ENCODE data around the gene UPK2. TPM values are rescaled to one million over a fixed set of nuclear protein-coding genes. Genes with fewer than 3 reads are reported as not detected.
"Not testable (repeated sequence)": the region's sequence is repeated elsewhere in the genome, so short reads cannot be mapped to it uniquely, and the experiment has no call there.

The UPK2 gene
- polyA plus RNA-seq, 5 donors: 1.9 to 3.8 (median 3.4) TPM

- no peak for DNase-seq
These were observed 24.2 kb downstream of the UPK2 start for GRCh38 chr11:118980191-118980881.

GRCh38 chr11:118984337-118984736 is 28.2 kb downstream of the UPK2 start:
- DNase-seq: not testable (repeated sequence)

- DNase-seq: no peak
These were observed 28.7 kb downstream of the UPK2 start for GRCh38 chr11:118984825-118985224.

DNA sequence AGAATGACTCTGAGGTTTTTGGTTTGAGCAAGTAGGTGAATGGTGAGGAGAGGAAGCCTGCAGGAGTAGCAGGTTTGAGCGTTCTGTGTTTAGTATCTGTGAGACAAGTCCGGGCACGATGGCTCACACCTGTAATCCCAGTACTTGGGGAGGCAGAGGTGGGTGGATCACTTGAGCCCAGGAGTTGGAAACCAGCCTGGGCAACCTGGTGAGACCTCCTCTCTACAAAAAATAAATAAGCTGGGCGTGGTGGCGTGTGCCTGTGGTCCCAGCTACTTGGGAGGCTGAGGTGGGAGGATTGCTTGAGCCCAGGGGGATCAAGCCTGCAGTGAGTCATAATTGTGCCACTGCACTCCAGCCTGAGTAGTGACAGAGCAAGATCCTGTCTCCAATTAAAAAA is 32.2 kb downstream of the UPK2 start:
- DNase-seq: no peak

DNA sequence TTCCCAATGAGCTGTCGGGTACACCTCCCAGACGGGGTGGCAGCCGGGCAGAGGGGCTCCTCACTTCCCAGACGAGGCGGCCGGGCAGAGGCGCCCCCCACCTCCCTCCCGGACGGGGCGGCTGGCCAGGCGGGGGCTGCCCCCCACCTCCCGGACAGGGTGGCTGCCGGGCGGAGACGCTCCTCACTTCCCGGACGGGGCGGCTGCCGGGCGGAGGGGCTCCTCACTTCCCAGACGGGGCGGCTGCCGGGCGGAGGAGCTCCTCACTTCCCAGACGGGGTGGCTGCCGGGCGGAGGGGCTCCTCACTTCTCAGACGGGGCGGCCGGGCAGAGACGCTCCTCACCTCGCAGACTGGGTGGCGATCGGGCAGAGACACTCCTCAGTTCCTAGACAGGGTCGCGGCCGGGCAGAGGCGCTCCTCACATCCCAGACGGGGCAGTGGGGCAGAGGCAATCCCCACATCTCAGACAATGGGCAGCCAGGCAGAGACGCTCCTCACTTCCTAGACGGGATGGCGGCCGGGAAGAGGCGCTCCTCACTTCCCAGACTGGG is 35.5 kb downstream of the UPK2 start:
- DNase-seq: not testable (repeated sequence)

- peak in 1 of 2 donors; percentile 10 for DNase-seq
These were observed 41.0 kb downstream of the UPK2 start for GRCh38 chr11:118996926-118997626.

DNA sequence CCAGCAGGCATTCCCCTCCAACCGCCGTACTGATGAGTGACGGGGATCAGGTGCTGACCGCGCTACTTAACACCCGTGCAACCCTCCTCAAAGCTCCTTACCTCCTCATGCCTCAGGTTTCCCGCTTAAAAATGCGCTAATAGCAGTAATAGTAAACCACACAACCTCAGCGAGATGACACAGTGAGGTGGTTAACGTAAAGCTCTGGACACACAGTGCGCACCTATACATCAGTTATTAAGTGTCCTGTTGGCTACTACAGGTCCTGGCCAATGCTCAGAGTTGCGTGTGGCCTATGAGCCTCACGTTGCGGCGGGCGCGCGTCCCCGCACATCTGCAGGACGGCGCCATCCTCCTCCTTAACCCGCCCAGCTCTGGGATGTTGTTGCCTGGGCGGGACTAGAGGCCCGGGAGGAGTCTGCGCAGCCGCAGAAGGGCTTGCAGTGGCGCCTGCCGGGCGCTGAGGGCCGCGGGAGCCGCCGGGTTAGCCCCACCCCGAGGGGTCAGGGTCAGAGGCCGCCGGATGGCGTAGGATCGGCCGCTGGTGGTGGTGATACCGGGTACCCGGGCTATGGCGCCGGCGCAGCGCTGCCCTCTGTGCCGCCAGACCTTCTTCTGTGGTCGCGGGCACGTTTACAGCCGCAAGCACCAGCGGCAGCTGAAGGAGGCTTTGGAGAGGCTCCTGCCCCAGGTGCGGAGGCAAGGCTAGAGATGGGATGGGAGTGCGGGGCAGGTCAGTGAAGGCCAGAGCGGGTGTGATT is 41.7 kb downstream of the UPK2 start, which contains the start of gene CENATAC:
Gene CENATAC, plus strand, starts transcription at position 512 of the 761 bp plus-strand sequence. Its CDS starts 60 bp downstream, at position 572.
- DNase-seq: peak; percentile 88 to 89

GRCh38 chr11:118998388-118998717 is 42.3 kb downstream of the UPK2 start:
- no peak for DNase-seq

DNA sequence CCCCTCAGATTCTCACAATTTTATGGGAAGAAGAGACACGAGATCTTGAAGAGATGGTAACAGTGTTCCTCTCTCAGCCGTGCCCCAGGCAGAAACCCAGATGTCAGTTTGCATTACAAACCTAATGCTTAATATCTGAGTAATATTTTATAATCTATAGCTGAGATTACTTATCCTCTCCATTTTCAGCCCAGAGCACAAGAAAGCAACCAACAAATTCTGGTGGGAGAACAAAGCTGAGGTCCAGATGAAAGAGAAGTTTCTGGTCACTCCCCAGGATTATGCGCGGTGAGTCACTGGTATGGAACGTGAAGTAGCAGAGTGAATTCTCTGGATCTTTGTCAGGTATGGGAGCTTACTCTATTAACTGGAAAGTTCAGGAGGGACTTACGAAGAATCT is 42.7 kb downstream of the UPK2 start:
- no peak for DNase-seq

DNA sequence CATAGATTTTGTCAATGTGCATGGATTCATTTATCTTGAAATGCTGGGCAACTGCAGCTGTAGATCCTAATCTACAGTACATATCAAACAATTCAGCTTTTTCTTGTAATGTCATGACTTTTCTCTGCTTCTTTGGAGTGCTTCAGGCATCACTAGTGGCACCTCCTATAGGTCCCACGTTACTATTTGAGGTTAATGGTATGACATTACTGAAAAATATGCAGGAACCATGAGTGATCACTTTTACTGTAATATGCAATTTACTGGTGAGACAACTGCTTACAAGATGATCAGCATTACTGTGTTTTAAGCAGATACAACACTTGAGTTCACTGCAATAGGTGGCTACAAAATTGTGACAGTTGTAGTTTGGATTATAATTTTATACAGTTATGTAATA is 44.8 kb downstream of the UPK2 start:
- no peak for DNase-seq

DNA sequence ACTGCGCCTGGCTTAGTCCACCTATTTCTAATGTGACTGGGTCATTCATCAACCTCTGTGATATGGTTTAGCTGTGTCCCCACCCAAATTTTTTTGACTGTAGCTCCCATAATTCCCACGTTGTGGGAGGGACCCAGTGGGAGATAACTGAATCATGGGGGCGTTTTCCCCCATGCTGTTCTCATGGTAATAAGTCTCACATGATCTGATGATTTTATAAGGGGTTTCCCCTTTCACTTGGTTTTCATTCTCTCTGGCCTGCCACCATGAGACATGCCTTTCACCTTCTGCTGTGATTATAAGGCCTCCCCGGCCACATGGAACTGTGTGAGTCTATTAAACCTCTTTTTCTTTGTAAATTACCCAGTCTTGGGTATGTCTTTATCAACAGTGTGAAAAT is 50.6 kb downstream of the UPK2 start:
- DNase-seq: no peak

Other genes starting within 250 kb of the UPK2 start
- 100 to 1,000 TPM in 4 of 5 donors, 10 to 100 TPM in 1; 96.5 to 140 (median 127) TPM for gene DDX6, start 165.1 kb upstream of the UPK2 start, polyA plus RNA-seq (ENCODE audit: insufficient read depth in 1 of 5, insufficient read length in 5 of 5, low replicate concordance in 1 of 5)
- not detected for gene CXCR5, start 72.4 kb upstream of the UPK2 start, polyA plus RNA-seq (ENCODE audit: insufficient read depth in 1 of 5, insufficient read length in 5 of 5, low replicate concordance in 1 of 5)
- 10 to 100 TPM; 27.4 to 65.1 (median 52.0) TPM for gene BCL9L, start 30.4 kb upstream of the UPK2 start, polyA plus RNA-seq (ENCODE audit: insufficient read depth in 1 of 5, insufficient read length in 5 of 5, low replicate concordance in 1 of 5)
- under 1 TPM in 2 of 5 donors, not detected in 3; 0.10 to 0.27 TPM for gene FOXR1, start 15.5 kb downstream of the UPK2 start, polyA plus RNA-seq (ENCODE audit: insufficient read depth in 1 of 5, insufficient read length in 5 of 5, low replicate concordance in 1 of 5)
- gene CENATAC, start 41.8 kb downstream of the UPK2 start, polyA plus RNA-seq (ENCODE audit: insufficient read depth in 1 of 5, insufficient read length in 5 of 5, low replicate concordance in 1 of 5): 10 to 100 TPM; 31.7 to 44.6 (median 38.3) TPM
- gene RPS25, start 62.0 kb downstream of the UPK2 start, polyA plus RNA-seq (ENCODE audit: insufficient read depth in 1 of 5, insufficient read length in 5 of 5, low replicate concordance in 1 of 5): 1,000 to 10,000 TPM; 1,442 to 1,768 (median 1,521) TPM
- 10 to 100 TPM; 67.9 to 96.9 (median 72.4) TPM for gene TRAPPC4, start 62.5 kb downstream of the UPK2 start, polyA plus RNA-seq (ENCODE audit: insufficient read depth in 1 of 5, insufficient read length in 5 of 5, low replicate concordance in 1 of 5)
- gene SLC37A4, start 74.6 kb downstream of the UPK2 start, polyA plus RNA-seq (ENCODE audit: insufficient read depth in 1 of 5, insufficient read length in 5 of 5, low replicate concordance in 1 of 5): 10 to 100 TPM; 23.1 to 30.1 (median 24.3) TPM
- gene HYOU1, start 100.9 kb downstream of the UPK2 start, polyA plus RNA-seq (ENCODE audit: insufficient read depth in 1 of 5, insufficient read length in 5 of 5, low replicate concordance in 1 of 5): 10 to 100 TPM; 62.2 to 92.3 (median 70.6) TPM
- 10 to 100 TPM; 49.5 to 61.1 (median 54.0) TPM for gene VPS11, start 111.5 kb downstream of the UPK2 start, polyA plus RNA-seq (ENCODE audit: insufficient read depth in 1 of 5, insufficient read length in 5 of 5, low replicate concordance in 1 of 5)
- gene HMBS, start 128.6 kb downstream of the UPK2 start, polyA plus RNA-seq (ENCODE audit: insufficient read depth in 1 of 5, insufficient read length in 5 of 5, low replicate concordance in 1 of 5): 10 to 100 TPM; 21.9 to 33.8 (median 25.8) TPM
- gene DPAGT1, start 145.6 kb downstream of the UPK2 start, polyA plus RNA-seq (ENCODE audit: insufficient read depth in 1 of 5, insufficient read length in 5 of 5, low replicate concordance in 1 of 5): 10 to 100 TPM; 45.2 to 54.4 (median 51.1) TPM
- gene C2CD2L, start 151.0 kb downstream of the UPK2 start, polyA plus RNA-seq (ENCODE audit: insufficient read depth in 1 of 5, insufficient read length in 5 of 5, low replicate concordance in 1 of 5): 1 to 10 TPM; 6.2 to 9.8 (median 9.0) TPM
- gene HINFP, start 165.3 kb downstream of the UPK2 start, polyA plus RNA-seq (ENCODE audit: insufficient read depth in 1 of 5, insufficient read length in 5 of 5, low replicate concordance in 1 of 5): 10 to 100 TPM; 31.5 to 44.4 (median 36.4) TPM
- 1 to 10 TPM; 1.0 to 1.4 (median 1.2) TPM for gene ABCG4, start 192.8 kb downstream of the UPK2 start, polyA plus RNA-seq (ENCODE audit: insufficient read depth in 1 of 5, insufficient read length in 5 of 5, low replicate concordance in 1 of 5)
- gene NLRX1, start 212.4 kb downstream of the UPK2 start, polyA plus RNA-seq (ENCODE audit: insufficient read depth in 1 of 5, insufficient read length in 5 of 5, low replicate concordance in 1 of 5): 10 to 100 TPM in 2 of 5 donors, 1 to 10 TPM in 3; 9.5 to 14.4 (median 9.9) TPM
- gene NHERF4, start 229.2 kb downstream of the UPK2 start, polyA plus RNA-seq (ENCODE audit: insufficient read depth in 1 of 5, insufficient read length in 5 of 5, low replicate concordance in 1 of 5): 1 to 10 TPM in 3 of 5 donors, under 1 TPM in 2; 0.38 to 1.3 (median 1.1) TPM